DOHH2 (cell line): ENCODE data around the gene C1S.

ENCODE experiments used
- H3F3A ChIP-seq: fragments of 200-600 bp; sonication (generic), shearing (Covaris generic); 2 replicates; pipeline ENCODE4 v1.6.0; 2016; ENCODE audit warnings: antibody characterized with exemption, mild to moderate bottlenecking; ENCODE audit not compliant: control insufficient read depth, insufficient read depth
- H3K27ac ChIP-seq: fragments of 200-600 bp; sonication (generic); 2 replicates; pipeline ENCODE4 v1.5.1; 2014; ENCODE audit warnings: low read depth, mild to moderate bottlenecking, low read length, moderate library complexity
- H3K27me3 ChIP-seq: fragments of 200-600 bp; sonication (generic); 2 replicates; pipeline ENCODE4 v1.6.1; 2014; ENCODE audit warnings: mild to moderate bottlenecking, low read length, mixed read lengths; ENCODE audit not compliant: control insufficient read depth
- H3K36me3 ChIP-seq: fragments of 200-600 bp; sonication (generic); 2 replicates; pipeline ENCODE4 v1.6.1; 2014; ENCODE audit warnings: mild to moderate bottlenecking, low read length, moderate library complexity, mixed read lengths; ENCODE audit not compliant: control insufficient read depth
- H3K4me1 ChIP-seq: fragments of 200-600 bp; sonication (generic); 2 replicates; pipeline ENCODE4 v1.6.1; 2014; ENCODE audit warnings: mild to moderate bottlenecking, low read length, mixed read lengths; ENCODE audit not compliant: control insufficient read depth
- H3K4me2 ChIP-seq: fragments of 200-600 bp; sonication (generic); 2 replicates; pipeline ENCODE4 v1.6.0; 2014; ENCODE audit warnings: mild to moderate bottlenecking, low read length, moderate library complexity
- H3K4me3 ChIP-seq: fragments of 200-600 bp; sonication (generic); 2 replicates; pipeline ENCODE4 v1.5.1; 2014; ENCODE audit warnings: mild to moderate bottlenecking, low read length, mixed read lengths
- H3K79me2 ChIP-seq: fragments of 200-600 bp; sonication (generic); 2 replicates; pipeline ENCODE4 v1.6.1; 2014; ENCODE audit warnings: mild to moderate bottlenecking, low read length, mixed read lengths; ENCODE audit not compliant: control insufficient read depth
- H3K9me2 ChIP-seq: fragments of 200-600 bp; sonication (generic); replicated peaks from 2 replicates; pipeline ENCODE4 v1.6.1; 2014; ENCODE audit warnings: mild to moderate bottlenecking, low read length, mixed read lengths; ENCODE audit not compliant: control insufficient read depth
- H3K9me3 ChIP-seq: fragments of 200-600 bp; sonication (generic); 2 replicates; pipeline ENCODE4 v1.6.1; 2014; ENCODE audit warnings: antibody characterized with exemption, low read length, mixed read lengths; ENCODE audit not compliant: control insufficient read depth, insufficient read depth
- H4K20me1 ChIP-seq: fragments of 200-600 bp; sonication (generic); 2 replicates; pipeline ENCODE4 v1.6.0; 2014; ENCODE audit warnings: low read depth, mild to moderate bottlenecking, antibody characterized with exemption, low read length, moderate library complexity; ENCODE audit not compliant: control insufficient read depth, insufficient read depth
- EZH2phosphoT487 ChIP-seq: fragments of 200-600 bp; sonication (generic); IDR thresholded peaks from 2 replicates; pipeline ENCODE4 v1.6.1; 2017; ENCODE audit warnings: borderline replicate concordance, mild to moderate bottlenecking, antibody characterized with exemption, low read length, moderate library complexity, mixed read lengths
- TF ChIP-seq, protein P1 (sequence below): fragments of 200-600 bp; sonication (generic); IDR thresholded peaks from one replicate; pipeline ENCODE4 v1.5.1; 2014; ENCODE audit warnings: antibody characterized with exemption, mild to moderate bottlenecking, low read depth, low read length; ENCODE audit not compliant: poor library complexity, severe bottlenecking

Gene C1S

DNA sequence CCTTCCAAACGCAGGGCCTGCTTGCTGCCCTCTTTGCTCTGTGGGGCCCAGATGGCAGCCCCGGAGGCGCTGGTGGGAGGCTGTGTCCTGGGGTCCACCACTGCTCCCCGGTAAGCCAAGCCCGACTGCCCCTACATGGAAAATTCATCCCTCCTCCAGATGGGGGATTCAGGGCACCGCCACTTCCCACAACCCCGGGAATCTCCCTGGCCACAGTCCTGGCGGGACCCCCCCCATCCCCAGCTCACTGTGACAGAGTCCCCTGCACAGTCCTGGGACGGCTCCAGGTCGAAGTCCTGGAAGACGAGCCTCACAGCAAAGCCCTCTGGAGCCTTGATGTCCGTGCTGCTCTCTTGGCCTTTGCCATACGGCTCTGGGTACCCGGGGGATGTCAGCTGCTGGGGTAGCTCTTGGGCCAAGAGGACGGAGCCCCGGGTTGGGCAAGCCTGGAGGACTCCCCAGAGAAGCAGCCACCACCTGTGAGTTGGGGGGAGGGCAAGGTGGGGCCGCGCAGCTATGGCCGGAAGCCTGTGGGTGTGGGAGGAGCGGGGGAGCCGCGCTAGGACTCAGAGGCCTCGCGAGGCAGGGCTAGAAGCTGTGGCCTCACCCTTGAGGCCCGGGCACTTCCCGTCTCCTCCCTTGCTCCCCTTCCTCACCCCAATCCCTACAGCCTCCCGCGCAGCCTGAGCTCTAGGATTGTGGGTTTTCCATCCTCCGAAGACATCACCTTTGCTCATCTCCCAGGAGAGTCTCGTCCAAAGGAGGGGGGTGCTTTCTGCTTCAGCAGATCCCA, 47.7 kb downstream of the C1S start:
- H3K4me2 ChIP-seq = peak overlapping the region; percentile 89
- peak overlapping the region; percentile 76 for H3K4me3 ChIP-seq
- peaks cover 14% of the 10 kb centered on the region for H3K4me1 ChIP-seq
- H3K9me3 ChIP-seq = peaks cover 12% of the 10 kb centered on the region; the same call in 1 of the 2 replicates
- H3K9me2 ChIP-seq = no peaks in the 10 kb centered on the region
- H3K79me2 ChIP-seq = no peaks in the 10 kb centered on the region
- no peaks in the 10 kb centered on the region for H3K36me3 ChIP-seq
- no peak overlapping the region for H3K27ac ChIP-seq
- no peaks in the 10 kb centered on the region; the same call in 1 of the 2 replicates for H4K20me1 ChIP-seq
- H3K27me3 ChIP-seq = peaks cover 34% of the 10 kb centered on the region
- no peaks in the 10 kb centered on the region for H3F3A ChIP-seq
- no peak for TF ChIP-seq EZH2phosphoT487
- TF ChIP-seq, protein P1, sequence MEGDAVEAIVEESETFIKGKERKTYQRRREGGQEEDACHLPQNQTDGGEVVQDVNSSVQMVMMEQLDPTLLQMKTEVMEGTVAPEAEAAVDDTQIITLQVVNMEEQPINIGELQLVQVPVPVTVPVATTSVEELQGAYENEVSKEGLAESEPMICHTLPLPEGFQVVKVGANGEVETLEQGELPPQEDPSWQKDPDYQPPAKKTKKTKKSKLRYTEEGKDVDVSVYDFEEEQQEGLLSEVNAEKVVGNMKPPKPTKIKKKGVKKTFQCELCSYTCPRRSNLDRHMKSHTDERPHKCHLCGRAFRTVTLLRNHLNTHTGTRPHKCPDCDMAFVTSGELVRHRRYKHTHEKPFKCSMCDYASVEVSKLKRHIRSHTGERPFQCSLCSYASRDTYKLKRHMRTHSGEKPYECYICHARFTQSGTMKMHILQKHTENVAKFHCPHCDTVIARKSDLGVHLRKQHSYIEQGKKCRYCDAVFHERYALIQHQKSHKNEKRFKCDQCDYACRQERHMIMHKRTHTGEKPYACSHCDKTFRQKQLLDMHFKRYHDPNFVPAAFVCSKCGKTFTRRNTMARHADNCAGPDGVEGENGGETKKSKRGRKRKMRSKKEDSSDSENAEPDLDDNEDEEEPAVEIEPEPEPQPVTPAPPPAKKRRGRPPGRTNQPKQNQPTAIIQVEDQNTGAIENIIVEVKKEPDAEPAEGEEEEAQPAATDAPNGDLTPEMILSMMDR = no peak

DNA sequence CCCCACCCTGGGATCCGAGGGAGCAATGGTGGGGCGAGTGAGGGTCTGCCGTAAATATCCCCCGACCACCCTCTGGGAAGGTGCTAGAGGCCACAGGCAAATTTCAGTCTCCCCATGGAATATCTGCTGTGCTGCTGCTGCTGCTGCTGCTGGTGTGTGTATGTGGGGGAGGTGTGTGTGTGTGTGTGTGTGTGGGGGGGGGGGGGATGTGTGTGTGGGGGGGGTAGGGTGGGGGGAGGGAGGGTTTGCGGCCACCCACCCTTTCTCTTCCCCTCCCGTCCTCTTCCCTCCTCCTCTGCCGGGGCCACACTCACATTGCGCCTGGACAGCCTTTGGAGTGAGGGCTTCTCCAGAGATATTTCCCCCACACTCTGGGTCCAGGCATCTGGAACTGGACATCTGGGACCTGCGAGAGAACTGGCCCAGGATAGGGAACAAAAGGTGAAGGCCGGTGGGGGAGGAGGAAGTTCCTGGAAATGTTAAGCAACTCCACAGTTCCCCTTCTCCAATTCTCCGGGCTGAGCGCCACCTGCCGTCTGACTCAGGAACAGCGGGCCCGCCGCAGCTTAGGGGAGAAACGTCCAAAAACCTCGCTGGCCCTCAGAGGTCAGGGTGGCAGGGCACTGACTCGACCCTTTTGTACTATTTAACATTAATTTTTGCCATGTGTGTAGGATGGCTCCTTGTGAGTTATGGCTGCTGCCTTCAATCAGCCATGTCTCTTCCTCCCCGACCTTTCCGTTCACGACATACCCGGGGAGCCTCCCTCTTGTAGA, 48.5 kb downstream of the C1S start, which contains the start of gene C1RL:
Gene C1RL, minus strand, starts transcription at position 419 of the 776 bp plus-strand sequence. Its CDS starts 34 bp downstream, at position 385.
- Histone ChIP-seq H3K4me2 (peak within 1 kb of the TSS; percentile 89), H3K27me3 (peaks cover 28% of the 10 kb centered on the region), H4K20me1 (no peaks in the 10 kb centered on the region; the same call in 1 of the 2 replicates), H3K4me1 (peaks cover 14% of the 10 kb centered on the region), H3F3A (no peaks in the 10 kb centered on the region), H3K79me2 (no peaks in the 10 kb centered on the region), H3K9me3 (peaks cover 12% of the 10 kb centered on the region; the same call in 1 of the 2 replicates), H3K27ac (no peak within 1 kb of the TSS), H3K4me3 (peak within 1 kb of the TSS; percentile 76), H3K36me3 (no peaks in the 10 kb centered on the region), H3K9me2 (no peaks in the 10 kb centered on the region)
- no peak for TF ChIP-seq EZH2phosphoT487
- TF ChIP-seq, protein P1 = peak; percentile 89

GRCh38 chr12:7109572-7109920, 49.0 kb downstream of the C1S start:
- H3K79me2 ChIP-seq = no peaks in the 10 kb centered on the region
- H3K4me2 ChIP-seq = peak overlapping the region; percentile 89
- H3K27me3 ChIP-seq = peaks cover 28% of the 10 kb centered on the region
- H4K20me1 ChIP-seq = no peaks in the 10 kb centered on the region; the same call in 1 of the 2 replicates
- peaks cover 14% of the 10 kb centered on the region for H3K4me1 ChIP-seq
- H3K9me2 ChIP-seq = no peaks in the 10 kb centered on the region
- TF ChIP-seq, protein P1 = no peak
- no peak for TF ChIP-seq EZH2phosphoT487
- H3K36me3 ChIP-seq = no peaks in the 10 kb centered on the region
- peak overlapping the region; percentile 69 for H3K4me3 ChIP-seq
- H3K9me3 ChIP-seq = peaks cover 12% of the 10 kb centered on the region; the same call in 1 of the 2 replicates
- no peak overlapping the region for H3K27ac ChIP-seq
- H3F3A ChIP-seq = no peaks in the 10 kb centered on the region
